Sigmoid colon (tissue), 7 donors: ENCODE data around the gene PHLPP1. TPM values are rescaled to one million over a fixed set of nuclear protein-coding genes. Genes with fewer than 3 reads are reported as not detected.

Experiments
- DNase-seq: peaks from one replicate; pipeline ENCODE4 v3.0.0-alpha.2; 2019
- H3K27ac ChIP-seq, 4 donors: fragments of 200-600 bp; sonication (generic); one replicate each; pipeline ENCODE4 v1.5.1; 2016 to 2019; ENCODE audit warnings: mild to moderate bottlenecking in 1 of 4
- H3K27me3 ChIP-seq, 3 donors: fragments of 200-600 bp; sonication (generic); one replicate each; pipeline ENCODE4 v1.5.1; 2019; ENCODE audit warnings: mild to moderate bottlenecking in 1 of 3
- H3K36me3 ChIP-seq, 4 donors: fragments of 200-600 bp; sonication (generic); one replicate each; pipeline ENCODE4 v1.5.1; 2016 to 2019
- H3K4me1 ChIP-seq, 4 donors: fragments of 200-600 bp; sonication (generic); one replicate each; pipeline ENCODE4 v1.5.1; 2017 to 2019
- H3K4me3 ChIP-seq, 4 donors: fragments of 200-600 bp; sonication (generic); one replicate each; pipeline ENCODE4 v1.5.1; 2017 to 2019; ENCODE audit warnings: mild to moderate bottlenecking in 2 of 4, moderate library complexity in 1 of 4
- H3K9me3 ChIP-seq, 4 donors: fragments of 200-600 bp in 3 of 4; sonication (generic) in 3 of 4; one replicate each; pipeline versions ENCODE4 v1.5.1 to v1.6.1; 2013 to 2019
- EP300 ChIP-seq, 4 donors: sonication (generic); formaldehyde crosslinking; IDR thresholded peaks; one replicate each; pipeline ENCODE4 v1.6.1; 2017; ENCODE audit warnings: antibody characterized with exemption in 4 of 4
- POLR2A ChIP-seq, 2 donors: fragments of 450-650 bp; IDR thresholded peaks; one replicate each; pipeline ENCODE4 v1.6.1; 2016; ENCODE audit warnings: antibody characterized with exemption in 2 of 2, mild to moderate bottlenecking in 2 of 2, moderate library complexity in 2 of 2
- POLR2AphosphoS5 ChIP-seq, 4 donors: sonication (generic); formaldehyde crosslinking; IDR thresholded peaks; one replicate each; pipeline ENCODE4 v1.6.1; 2017; ENCODE audit warnings: antibody characterized with exemption in 4 of 4
- WGBS, 2 donors: extraction: QIAGEN DNeasy Blood & Tissue Kit; methylation state at CpG; one replicate each; pipeline ENCODE4 v1.1.7; 2013; 5-methylcytosine and 5-hydroxymethylcytosine counted together
- intact Hi-C: fragments of 100-400 bp; cut with DNase I; formaldehyde crosslinking; loops from one replicate; pipeline ENCODE4 v1.15.1; 2023
- polyA plus RNA-seq, 3 donors: library from polyadenylated mRNA; stranded (reverse); fragments of 200-250 nt; gene quantifications; one replicate each; pipeline ENCODE4 v1.2.3, GENCODE V29; 2013
- total RNA-seq, 4 donors: library from RNA; depleted of rRNA; stranded (reverse); fragments of >200 nt; gene quantifications; one replicate each; pipeline ENCODE4 v1.1.0, GENCODE V29; 2016
- TF ChIP-seq, protein P1 (sequence below), 4 experiments: fragments of 450-650 bp in 3 of 4; fragments of 200-600 bp in 1 of 4; IDR thresholded peaks; one replicate each; pipeline ENCODE4 v1.5.1; 2016 to 2019; ENCODE audit warnings: antibody characterized with exemption in 4 of 4, mild to moderate bottlenecking in 3 of 4, moderate library complexity in 2 of 4
- donor health status: healthy with polysubstance abuse.
- donor health status: Bipolar disorder and iron deficiency.
- donor health status: healthy.

Gene PHLPP1
- total and polyA plus RNA-seq, 7 donors: 4.2 to 18.6 (median 7.1) TPM

DNA sequence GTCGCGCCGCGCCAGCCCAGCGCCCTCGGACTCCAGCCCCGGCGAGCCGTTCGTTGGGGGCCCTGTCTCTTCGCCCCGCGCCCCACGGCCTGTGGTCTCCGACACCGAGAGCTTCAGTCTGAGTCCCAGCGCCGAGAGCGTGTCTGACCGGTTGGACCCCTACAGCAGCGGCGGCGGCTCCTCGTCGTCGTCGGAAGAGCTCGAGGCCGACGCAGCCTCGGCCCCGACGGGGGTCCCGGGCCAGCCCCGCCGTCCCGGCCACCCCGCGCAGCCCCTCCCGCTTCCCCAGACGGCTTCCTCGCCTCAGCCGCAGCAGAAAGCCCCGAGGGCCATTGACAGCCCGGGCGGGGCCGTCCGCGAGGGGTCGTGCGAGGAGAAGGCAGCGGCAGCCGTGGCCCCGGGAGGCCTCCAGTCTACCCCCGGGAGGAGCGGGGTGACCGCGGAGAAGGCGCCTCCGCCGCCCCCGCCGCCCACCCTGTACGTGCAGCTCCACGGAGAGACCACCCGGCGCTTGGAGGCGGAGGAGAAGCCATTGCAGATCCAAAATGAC lies 1.4 kb downstream of the PHLPP1 start:
- intact Hi-C loops: loop anchor here (10.0 kb wide), 3 partner anchors 228 to 1248 kb away; partner anchors contain the start of gene VPS4B
- H3K4me1 ChIP-seq: peaks cover 0 to 34% (median 30%) of the 10 kb centered on the region in 4 donors
- H3K27ac ChIP-seq: peak overlapping the region; percentile 50 to 98 (median 95)

DNA sequence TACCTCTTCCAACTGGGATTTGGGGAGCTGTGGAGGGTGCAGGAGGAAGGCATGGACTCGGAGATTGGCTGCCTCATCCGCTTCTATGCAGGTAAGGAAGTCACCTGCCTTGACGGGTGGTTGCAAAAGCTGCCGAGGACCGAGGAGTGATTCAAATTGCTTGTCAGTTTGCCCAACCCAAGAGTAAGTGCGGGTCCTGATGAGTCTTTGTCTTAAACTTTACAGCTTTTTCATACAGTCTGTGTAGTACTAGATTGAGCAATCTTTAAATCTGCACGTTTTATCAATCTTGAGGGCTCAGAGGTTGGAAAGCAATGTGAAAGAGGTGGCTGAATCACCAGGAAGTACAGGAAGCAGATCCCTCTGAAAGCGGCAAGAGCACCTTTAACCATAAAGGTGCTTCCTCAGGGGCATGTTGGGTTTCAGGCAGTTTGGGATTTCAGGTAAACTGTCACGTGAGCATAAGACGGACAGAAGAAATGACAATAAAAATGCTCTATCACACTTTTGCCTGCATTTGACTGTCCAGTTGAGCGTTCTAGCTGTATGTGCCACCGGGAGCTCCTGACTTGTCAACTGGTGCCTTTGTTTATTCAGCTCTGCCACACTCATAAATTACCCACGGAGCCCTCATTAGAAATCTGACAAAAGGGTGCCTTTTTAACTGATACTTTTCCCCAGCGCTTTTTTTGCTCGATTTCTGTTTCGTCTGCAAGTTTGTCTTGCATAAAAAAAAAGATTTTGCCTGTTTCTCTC lies 2.0 kb downstream of the PHLPP1 start:
- TF ChIP-seq EP300 (IDR thresholded peaks at IDR 0.05) (no peak), POLR2A (IDR thresholded peaks at IDR 0.05) (no peak), POLR2AphosphoS5 (IDR thresholded peaks at IDR 0.05) (no peak)
- TF ChIP-seq, protein P1, sequence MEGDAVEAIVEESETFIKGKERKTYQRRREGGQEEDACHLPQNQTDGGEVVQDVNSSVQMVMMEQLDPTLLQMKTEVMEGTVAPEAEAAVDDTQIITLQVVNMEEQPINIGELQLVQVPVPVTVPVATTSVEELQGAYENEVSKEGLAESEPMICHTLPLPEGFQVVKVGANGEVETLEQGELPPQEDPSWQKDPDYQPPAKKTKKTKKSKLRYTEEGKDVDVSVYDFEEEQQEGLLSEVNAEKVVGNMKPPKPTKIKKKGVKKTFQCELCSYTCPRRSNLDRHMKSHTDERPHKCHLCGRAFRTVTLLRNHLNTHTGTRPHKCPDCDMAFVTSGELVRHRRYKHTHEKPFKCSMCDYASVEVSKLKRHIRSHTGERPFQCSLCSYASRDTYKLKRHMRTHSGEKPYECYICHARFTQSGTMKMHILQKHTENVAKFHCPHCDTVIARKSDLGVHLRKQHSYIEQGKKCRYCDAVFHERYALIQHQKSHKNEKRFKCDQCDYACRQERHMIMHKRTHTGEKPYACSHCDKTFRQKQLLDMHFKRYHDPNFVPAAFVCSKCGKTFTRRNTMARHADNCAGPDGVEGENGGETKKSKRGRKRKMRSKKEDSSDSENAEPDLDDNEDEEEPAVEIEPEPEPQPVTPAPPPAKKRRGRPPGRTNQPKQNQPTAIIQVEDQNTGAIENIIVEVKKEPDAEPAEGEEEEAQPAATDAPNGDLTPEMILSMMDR (IDR thresholded peaks at IDR 0.05): no peak
- H3K9me3 ChIP-seq: no peaks in the 10 kb centered on the region
- H3K36me3 ChIP-seq: no peaks in the 10 kb centered on the region
- H3K27me3 ChIP-seq: no peaks in the 10 kb centered on the region
- 3% methylated on average over 16 of the region's 16 CpGs for WGBS, 2 donors
- peak overlapping the region; percentile 50 to 98 (median 95) for H3K27ac ChIP-seq
- peak overlapping the region; percentile 58 to 88 (median 76) for H3K4me3 ChIP-seq
- DNase-seq: no peak
- intact Hi-C loops: loop anchor here (10.0 kb wide), 3 partner anchors 227 to 1247 kb away; partner anchors contain the start of gene VPS4B
- H3K4me1 ChIP-seq: peaks cover 0 to 40% (median 33%) of the 10 kb centered on the region in 4 donors

More for the DNA sequence above, 1.4 kb downstream of the PHLPP1 start:
- H3K27me3 ChIP-seq: no peaks in the 10 kb centered on the region
- no peaks in the 10 kb centered on the region for H3K9me3 ChIP-seq
- peak overlapping the region; percentile 58 to 88 (median 76) for H3K4me3 ChIP-seq
- DNase-seq: peak; percentile 73
- whole genome bisulfite sequencing, 2 donors: 0 to 1% methylated on average over 68 of the region's 68 CpGs
- no peaks in the 10 kb centered on the region for H3K36me3 ChIP-seq
- TF ChIP-seq EP300 (IDR thresholded peaks at IDR 0.05) (no peak), POLR2A (IDR thresholded peaks at IDR 0.05) (no peak), POLR2AphosphoS5 (IDR thresholded peaks at IDR 0.05) (no peak)
- TF ChIP-seq, protein P1 (IDR thresholded peaks at IDR 0.05): no peak

DNA sequence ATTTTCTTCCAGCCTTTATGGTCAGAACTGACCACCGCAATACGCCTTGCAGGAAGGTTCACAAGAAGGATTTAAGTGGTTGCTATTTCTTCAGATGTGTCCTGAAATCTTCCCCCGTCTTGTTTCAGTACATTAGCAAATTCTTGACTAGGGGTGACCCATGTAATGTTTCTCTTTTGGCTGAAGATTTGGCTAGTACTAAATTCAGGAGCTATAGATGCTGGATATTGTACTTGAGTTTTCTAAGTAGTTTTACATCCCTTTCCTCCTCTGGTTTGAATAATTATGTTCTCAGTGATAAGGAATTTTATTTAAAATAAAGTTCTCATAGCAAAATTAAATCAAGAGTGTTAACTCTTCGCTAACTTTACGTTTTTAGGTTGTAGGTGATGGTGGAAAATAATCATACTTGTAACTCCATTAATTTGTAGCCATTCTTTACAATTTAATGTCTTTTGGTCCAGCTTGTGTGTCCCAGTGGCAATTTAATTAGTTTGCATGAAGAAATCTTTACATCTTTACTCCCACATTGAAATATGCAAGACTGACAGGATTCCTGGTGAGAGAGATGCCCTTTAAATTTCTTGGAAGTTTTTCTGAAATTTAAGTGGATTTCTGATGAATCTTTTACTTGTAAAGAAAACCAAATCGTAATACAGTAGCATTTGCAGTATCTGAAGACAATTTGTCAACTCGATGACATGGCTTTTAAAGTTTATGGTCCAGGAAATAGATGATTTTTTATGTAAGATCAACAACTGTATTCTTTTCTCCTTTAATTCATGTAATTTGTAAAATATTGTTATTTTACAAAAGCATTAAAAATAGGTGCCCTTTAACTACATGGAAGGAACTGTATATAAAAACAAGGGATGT lies 2.8 kb downstream of the PHLPP1 start:
- intact Hi-C loops: loop anchor here (10.0 kb wide), 3 partner anchors 227 to 1247 kb away; partner anchors contain the start of gene VPS4B
- H3K4me3 ChIP-seq: peak overlapping the region; percentile 58 to 88 (median 76)
- peak overlapping the region in 2 of 4 donors; percentile 96 to 98 for H3K27ac ChIP-seq
- DNase-seq: no peak
- 13 to 40% methylated on average over 7 of the region's 7 CpGs for WGBS, 2 donors
- no peaks in the 10 kb centered on the region for H3K36me3 ChIP-seq
- H3K27me3 ChIP-seq: no peaks in the 10 kb centered on the region
- no peaks in the 10 kb centered on the region for H3K9me3 ChIP-seq
- TF ChIP-seq POLR2AphosphoS5 (IDR thresholded peaks at IDR 0.05) (no peak), EP300 (IDR thresholded peaks at IDR 0.05) (no peak), POLR2A (IDR thresholded peaks at IDR 0.05) (no peak)
- TF ChIP-seq, protein P1 (IDR thresholded peaks at IDR 0.05): no peak
- H3K4me1 ChIP-seq: peaks cover 0 to 48% (median 37%) of the 10 kb centered on the region in 4 donors

DNA sequence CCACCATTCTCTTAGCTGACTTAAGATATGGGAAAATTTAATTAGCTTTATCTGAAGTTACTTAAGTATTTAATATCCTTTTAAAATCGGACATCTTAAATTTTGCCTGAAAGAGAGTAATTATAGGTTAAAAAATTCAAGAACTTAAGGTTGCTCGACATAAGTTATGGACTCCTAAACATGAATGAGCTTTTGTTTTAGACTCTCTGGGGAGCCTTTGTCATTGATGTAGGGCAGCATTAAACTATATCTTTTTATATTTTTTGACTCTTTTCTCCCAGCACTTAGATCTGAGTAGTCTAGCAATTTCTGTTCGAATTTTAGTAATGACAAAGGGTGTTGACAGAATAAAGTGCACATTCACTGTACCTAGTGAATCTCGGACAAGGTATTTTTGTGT lies 4.7 kb downstream of the PHLPP1 start:
- H3K27ac ChIP-seq: no peak overlapping the region
- intact Hi-C loops: loop anchor here (2.0 kb wide), 1 partner anchor 71 kb away; no protein-coding TSS in a partner anchor
- peaks cover 0 to 60% (median 46%) of the 10 kb centered on the region in 4 donors for H3K4me1 ChIP-seq
- H3K27me3 ChIP-seq: no peaks in the 10 kb centered on the region
- no peak for TF ChIP-seq POLR2AphosphoS5 (IDR thresholded peaks at IDR 0.05)
- TF ChIP-seq, protein P1 (IDR thresholded peaks at IDR 0.05): no peak
- TF ChIP-seq POLR2A (IDR thresholded peaks at IDR 0.05): no peak
- no peak for TF ChIP-seq EP300 (IDR thresholded peaks at IDR 0.05)
- H3K9me3 ChIP-seq: no peaks in the 10 kb centered on the region
- no peak overlapping the region for H3K4me3 ChIP-seq
- WGBS, 2 donors: 38 to 55% methylated on average over 4 of the region's 4 CpGs
- no peaks in the 10 kb centered on the region for H3K36me3 ChIP-seq
- no peak for DNase-seq
